SHP77 (cell line): Measurements from ENCODE around the gene WAC.
"Not testable (repeated sequence)": the region's sequence is repeated elsewhere in the genome, so short reads cannot be mapped to it uniquely, and the experiment has no call there.

Experiments used
- DNase-seq, 2 experiments: peaks; one replicate each; lab custom pipeline; 2025; lab: John Stamatoyannopoulos, UW

WAC gene

GRCh38 chr10:28609636-28610035, 76.7 kb downstream of the WAC start:
- not testable (repeated sequence) for DNase-seq

- DNase-seq = no peak
Measured at GRCh38 chr10:28612877-28613276, 80.0 kb downstream of the WAC start.

DNA sequence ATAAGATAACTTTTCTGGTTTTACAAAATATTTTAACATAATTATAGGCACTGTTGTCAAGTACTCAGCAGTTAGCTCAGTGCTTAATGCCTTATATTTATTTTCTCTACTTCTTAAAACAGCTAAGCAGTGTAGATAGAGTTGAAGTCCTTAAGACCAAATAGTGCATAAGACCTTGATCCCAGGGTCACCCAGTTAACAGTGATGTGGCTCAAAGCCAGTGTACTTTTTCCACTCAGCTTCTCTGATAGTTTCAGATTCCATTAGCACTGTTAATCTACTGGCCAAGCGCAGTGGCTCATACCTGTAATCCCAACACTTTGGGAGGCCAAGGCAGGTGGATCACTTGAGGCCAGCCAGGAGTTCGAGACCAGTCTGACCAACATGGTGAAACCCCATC, 83.6 kb downstream of the WAC start:
- DNase-seq = no peak

DNA sequence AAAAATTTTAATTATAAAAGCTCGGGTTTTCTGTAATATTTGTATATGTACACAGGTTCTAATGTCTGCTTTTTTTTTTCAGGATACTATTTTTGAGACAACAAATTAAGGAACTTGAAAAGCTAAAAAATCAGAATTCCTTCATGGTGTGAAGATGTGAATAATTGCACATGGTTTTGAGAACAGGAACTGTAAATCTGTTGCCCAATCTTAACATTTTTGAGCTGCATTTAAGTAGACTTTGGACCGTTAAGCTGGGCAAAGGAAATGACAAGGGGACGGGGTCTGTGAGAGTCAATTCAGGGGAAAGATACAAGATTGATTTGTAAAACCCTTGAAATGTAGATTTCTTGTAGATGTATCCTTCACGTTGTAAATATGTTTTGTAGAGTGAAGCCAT, 86.5 kb downstream of the WAC start:
- DNase-seq = no peak

- DNase-seq = no peak
Measured at GRCh38 chr10:28620251-28620650, 87.3 kb downstream of the WAC start.

- DNase-seq = no peak
Measured at GRCh38 chr10:28623483-28623882, 90.6 kb downstream of the WAC start.

GRCh38 chr10:28624351-28624750, 91.4 kb downstream of the WAC start:
- DNase-seq = no peak

- DNase-seq = no peak
Measured at GRCh38 chr10:28627102-28627501, 94.2 kb downstream of the WAC start.

GRCh38 chr10:28628184-28628893, 95.4 kb downstream of the WAC start:
- peak; percentile 42 to 59 for DNase-seq

DNA sequence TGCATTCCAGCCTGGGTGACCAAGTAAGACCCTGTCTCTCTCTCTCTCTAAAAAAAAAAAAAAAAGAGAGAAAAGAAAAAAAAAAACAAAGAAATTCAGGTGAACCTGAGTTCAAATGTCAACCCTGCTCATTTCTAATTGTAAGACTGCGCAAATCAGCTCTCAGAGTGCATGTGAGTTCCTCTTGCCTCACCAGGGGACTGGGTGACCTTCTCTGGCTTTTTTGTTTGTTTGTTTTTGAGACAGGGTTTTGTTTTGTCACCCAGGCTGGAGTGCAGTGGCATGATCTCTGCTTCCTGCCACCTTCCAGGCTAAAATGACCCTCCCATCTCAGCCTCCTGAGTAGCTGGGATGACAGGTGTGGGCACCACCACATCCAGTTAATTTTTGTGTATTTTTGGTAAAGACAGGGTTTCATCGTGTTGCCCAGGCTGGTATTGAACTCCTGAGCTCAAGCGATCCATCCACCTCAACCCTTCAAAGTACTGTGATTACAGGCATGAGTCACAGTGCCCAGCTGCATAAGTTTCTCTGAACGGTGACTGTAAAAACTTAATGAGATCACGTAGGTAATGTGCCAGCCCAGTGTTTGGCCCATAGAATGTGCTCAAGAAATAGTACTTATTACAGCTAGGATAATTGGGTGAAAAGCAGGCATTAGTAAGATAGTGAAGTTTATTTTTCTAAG, 99.1 kb downstream of the WAC start:
- no peak for DNase-seq

- DNase-seq = no peak
Measured at GRCh38 chr10:28632584-28632945, 99.6 kb downstream of the WAC start.

- DNase-seq = no peak
Measured at GRCh38 chr10:28633750-28634149, 100.8 kb downstream of the WAC start.

GRCh38 chr10:28637346-28637745, 104.4 kb downstream of the WAC start:
- no peak for DNase-seq

DNA sequence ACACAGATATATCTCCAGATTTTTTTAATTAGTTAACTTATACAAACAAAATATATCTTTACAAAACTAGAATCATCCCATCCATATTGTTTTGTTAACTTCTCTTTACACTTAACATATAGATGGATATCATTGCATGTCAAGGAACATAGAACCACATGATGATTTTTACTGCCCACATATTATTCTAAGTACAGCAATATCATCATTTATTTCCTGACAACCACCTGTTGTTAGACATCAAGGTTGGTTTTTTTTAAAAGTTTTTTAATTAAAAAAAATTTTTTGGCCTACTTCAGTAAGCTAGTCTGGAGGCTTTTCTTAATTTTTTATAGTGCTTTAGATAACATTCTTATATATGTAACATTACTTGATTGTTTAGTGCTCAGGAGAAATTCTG, 105.5 kb downstream of the WAC start:
- DNase-seq = no peak

DNA sequence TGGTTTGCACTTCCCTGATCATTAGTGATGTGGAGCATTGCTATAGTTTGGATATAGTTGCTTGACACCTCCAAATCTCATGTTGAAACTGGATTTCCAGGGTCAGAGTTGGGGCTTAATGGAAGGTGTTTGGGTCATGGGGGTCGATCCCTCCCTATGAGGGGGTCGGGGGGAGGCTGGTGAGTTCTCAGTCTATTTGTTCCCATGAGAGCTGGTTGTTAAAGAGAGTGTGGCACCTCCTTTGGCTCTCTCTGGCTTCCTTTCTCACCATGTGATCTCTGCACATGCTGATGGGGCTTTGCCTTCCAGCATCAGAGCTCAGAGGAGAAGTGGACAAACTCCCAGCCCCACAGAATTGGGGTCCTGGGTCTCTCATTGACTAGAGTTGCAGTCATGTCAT, 107.6 kb downstream of the WAC start:
- DNase-seq = no peak

DNA sequence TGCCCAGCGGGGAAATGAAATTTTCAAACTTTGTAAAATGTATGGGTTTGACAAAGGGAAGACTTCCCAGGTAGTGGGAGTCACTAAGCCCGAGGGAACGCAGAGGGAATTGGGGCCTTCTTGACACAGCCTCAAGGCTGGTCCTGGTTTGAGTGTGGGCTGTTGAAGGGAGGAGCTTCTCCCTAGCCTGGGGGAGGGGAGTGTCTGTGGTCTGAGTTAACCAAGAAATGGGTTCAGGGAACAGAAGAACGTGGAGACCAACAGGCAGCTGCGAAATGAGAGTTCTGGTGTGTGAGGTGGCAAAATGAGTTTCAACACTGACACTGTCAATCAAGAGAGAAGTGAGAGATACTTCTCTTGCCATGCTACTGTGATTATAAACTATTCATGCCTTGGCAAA, 111.7 kb downstream of the WAC start:
- DNase-seq = no peak

- DNase-seq = no peak
Measured at GRCh38 chr10:28652106-28652505, 119.2 kb downstream of the WAC start.

DNA sequence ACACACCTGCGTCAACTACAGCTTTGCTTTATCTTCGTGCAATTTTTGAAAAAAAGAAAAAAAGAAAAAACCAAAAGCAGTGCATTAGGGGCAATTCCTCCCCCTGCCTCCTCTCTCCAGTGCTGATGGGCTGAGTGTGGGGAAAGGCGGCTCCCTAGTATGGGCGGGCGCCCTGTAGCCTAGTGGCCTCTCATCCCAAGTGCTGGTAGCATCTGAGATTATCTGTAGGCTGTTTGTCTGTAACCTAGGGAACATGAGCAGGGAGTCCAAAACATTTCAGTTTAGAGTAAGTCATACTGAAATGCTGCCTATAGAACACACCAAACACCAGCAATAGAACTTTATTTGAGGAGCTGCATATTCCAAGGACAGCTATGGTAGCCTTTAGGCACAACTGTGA, 119.8 kb downstream of the WAC start:
- no peak for DNase-seq

DNA sequence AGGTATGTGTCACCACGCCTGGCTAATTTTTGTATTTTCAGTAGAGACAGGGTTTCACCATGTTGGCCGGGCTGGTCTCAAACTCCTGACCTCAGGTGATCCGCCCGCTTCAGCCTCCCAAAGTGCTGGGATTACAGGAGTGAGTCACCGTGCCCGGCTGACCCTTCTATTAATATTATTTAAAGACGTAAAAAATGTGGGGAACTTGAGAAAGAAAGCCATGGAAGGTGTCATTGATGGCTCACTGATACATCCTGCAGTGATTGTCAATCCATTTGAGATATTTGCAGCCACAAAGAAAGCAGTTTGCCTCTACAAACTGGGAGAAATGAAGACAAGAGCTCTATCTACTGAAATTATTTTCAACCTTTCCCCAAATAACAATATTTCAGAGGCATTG, 125.9 kb downstream of the WAC start:
- DNase-seq = not testable (repeated sequence)

GRCh38 chr10:28661035-28661434, 128.1 kb downstream of the WAC start:
- no peak for DNase-seq

DNA sequence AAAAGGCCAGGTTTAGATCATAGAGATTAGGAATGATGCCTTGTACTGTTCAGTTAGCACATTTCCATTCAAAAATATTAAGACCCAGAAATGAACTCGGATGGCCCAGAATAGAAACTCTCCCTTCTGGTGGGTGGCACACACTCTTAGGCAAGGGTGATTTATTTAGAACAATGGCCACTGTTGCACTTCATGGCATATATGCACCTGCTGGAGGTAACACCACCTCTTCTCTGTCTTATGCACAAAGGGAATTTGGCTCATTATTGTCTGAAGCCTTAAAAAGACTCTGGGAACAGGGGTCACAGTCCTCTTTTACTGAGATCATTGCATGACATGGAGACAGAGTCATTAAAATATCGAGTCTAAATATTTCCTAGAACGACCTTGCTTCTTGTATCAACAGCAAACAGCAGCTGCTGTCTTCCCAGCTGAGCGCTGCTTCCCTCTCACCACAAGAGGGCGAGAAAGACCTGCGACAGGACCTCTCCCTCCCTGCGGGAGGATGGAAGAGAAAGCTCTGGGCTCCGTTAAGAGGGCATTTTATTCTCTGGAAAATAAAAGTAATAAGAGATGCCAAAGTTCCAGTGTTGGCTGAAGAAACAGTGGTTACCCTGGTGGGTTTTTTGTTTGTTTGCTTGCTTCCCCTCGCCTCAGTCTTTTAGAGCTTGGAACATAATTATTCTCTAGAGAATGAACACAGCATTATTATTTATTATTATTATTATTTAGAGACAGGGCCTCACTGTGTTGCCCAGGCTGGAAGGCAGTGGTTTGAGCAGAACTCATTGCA, 130.9 kb downstream of the WAC start:
- DNase-seq = peak; percentile 63 to 78

DNA sequence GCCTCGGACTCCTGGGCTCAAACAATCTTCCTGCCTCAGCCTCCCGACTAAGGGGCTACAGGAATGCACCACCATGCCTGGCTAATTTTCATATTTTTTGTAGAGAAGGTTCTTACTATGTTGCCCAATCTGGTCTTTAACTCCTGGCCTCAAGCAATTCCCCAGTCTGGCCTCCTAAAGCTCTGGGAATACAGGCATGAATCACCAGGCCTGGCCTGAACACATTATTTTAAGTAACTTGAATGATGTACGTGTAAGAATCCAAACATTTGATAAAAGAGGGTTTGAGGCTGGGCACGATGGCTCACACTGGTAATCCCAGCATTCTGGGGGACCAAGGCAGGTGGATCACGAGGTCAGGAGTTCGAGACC, 131.4 kb downstream of the WAC start:
- DNase-seq = no peak
